ENCODE data around the gene RABL2A. TPM values are rescaled to one million over a fixed set of nuclear protein-coding genes. Genes with fewer than 3 reads are reported as not detected.
"Not testable (repeated sequence)": the region's sequence is repeated elsewhere in the genome, so short reads cannot be mapped to it uniquely, and the experiment has no call there.

RABL2A gene
- 10.7 and 13.8 TPM in 2 replicates for polyA plus RNA-seq (2011; rRNA removed)
- polyA minus RNA-seq (2011; rRNA and poly(A)+ RNA removed), result 10.1 and 10.2 TPM in 2 replicates

DNA sequence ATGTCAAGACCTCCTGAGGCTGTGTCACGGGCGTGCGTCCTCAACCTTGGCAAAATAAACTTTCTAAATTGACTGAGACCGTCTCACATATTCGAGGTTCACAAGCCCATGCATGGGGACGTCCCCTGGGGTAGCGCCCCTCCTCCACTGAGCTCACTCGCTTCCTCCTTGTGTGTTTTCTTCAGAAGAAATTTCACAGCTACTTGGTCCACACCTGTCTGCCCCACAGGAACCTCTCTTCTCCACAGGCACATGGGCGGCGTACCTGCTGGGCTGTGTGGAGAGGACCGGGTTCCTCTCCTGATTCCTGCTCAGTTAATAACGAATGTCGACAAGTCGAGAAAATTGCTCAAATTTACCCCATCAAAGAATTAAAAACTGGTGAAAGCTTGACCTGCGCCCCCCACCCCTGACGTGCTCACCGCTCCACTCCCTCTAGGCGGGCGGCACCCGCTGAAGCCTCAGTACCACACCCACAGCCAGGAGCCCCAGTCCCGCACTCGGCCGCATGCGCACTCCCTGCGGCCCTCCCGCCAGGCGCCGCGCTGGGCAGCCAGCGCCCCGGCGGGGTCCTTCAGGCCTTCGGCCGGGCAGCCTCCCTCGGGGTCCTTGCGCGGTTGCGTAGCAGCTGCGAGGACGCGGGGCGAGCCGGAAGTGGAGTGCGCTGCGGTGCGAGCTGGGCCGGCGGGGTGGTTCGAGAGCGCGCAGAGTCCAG is at the start of gene RABL2A:
Gene RABL2A, plus strand, starts transcription at position 651 of the 715 bp plus-strand sequence. CDS start 1,341 bp downstream, outside the sequence.
- CTCF ChIA-PET; DNase-seq (ENCODE audit: low read depth): not testable (repeated sequence)
- peak within 1 kb of the TSS; percentile 51 for H3K4me3 ChIP-seq (ENCODE audit: low read depth, low read length)

GRCh38 chr2:113578508-113578907 is 48.6 kb upstream of the RABL2A start:
- DNase-seq (ENCODE audit: low read depth); H3K36me3 ChIP-seq (ENCODE audit: control insufficient read depth, insufficient read depth, low read length); H3K4me3 ChIP-seq (ENCODE audit: low read depth, low read length); H3K27me3 ChIP-seq (ENCODE audit: control insufficient read depth, insufficient read depth, low read length); CTCF ChIA-PET; POLR2A ChIA-PET: not testable (repeated sequence)

More for the DNA sequence above, at the start of gene RABL2A:
- POLR2A ChIA-PET; H3K36me3 ChIP-seq (ENCODE audit: control insufficient read depth, insufficient read depth, low read length); H3K27me3 ChIP-seq (ENCODE audit: control insufficient read depth, insufficient read depth, low read length): not testable (repeated sequence)

GRCh38 chr2:113582473-113582872 is 44.6 kb upstream of the RABL2A start:
- POLR2A ChIA-PET; H3K4me3 ChIP-seq (ENCODE audit: low read depth, low read length); H3K27me3 ChIP-seq (ENCODE audit: control insufficient read depth, insufficient read depth, low read length); DNase-seq (ENCODE audit: low read depth); H3K36me3 ChIP-seq (ENCODE audit: control insufficient read depth, insufficient read depth, low read length); CTCF ChIA-PET: not testable (repeated sequence)

DNA sequence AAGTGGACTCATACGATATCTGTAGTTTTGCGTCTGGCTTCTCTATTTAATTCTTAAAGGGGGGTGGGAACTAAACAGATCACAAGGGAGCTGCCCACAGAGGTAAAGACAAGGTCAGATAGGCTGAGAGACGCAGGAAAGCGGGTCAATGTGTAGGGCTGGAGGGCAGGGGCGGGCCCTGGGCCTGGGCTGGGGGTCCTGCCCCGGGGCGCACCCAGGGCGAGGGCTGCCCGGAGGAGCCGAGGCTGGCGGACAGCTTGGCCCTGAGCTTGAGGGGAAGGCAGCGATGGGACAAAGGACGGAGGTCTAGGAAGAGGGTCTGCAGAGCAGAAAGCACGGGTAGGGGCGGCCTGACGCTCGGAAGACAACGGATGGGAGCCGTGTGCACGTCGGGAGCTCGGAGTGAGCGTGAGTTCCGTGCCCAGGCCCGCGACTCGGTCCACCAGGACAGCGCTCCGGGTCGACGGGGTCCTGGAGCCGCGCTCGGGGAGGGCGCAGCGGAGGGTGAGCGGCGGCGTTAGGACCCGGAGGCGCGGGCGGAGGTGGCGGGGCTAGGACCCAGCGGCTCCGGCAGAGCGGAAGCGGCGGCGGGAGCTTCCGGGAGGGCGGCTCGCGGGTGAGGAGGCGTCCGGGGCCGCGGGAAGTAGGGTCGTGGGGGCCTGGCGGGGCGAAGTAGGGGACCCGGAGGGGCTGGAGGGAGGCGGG is 43.4 kb upstream of the RABL2A start:
- DNase-seq (ENCODE audit: low read depth); CTCF ChIA-PET: not testable (repeated sequence)

DNA sequence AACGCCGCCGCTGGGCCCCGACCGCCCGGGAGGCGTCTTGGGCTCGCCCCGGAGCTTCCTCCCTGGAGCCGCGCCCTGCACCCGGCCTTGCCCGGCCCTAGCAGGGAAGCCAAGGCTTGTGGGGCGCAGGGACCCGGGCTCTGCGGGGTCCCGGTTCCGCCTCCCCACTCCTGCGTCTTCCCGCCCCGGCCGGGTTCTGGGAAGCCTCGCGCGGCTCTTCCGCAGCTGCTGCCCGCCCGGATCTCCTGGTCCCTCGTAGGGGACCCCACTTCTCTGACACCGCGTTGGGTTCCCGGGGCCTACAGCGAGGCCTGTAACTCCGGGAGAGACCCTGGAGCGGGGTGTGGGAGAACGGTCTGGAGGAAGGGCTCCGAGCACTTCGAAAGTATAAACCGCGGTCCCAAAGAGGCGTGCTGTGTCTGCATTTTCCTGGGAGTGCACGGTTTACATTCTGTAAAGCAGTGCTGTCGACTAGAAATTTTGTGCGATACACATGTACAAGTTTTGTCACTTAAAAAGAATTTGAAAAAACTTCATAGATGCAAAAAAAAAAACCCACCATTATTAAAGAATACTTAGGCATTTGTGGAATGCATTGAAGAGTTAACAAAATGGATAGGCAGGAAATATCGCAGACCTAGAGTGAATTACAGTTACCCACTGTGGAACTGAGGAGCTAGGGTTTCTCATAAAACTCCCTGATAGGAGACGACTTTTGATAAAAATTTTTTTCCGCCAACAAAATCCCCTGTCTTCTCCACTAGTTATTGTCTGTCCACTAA is 42.6 kb upstream of the RABL2A start:
- POLR2A ChIA-PET; DNase-seq (ENCODE audit: low read depth); H3K36me3 ChIP-seq (ENCODE audit: control insufficient read depth, insufficient read depth, low read length); H3K27me3 ChIP-seq (ENCODE audit: control insufficient read depth, insufficient read depth, low read length); CTCF ChIA-PET: not testable (repeated sequence)
- peak overlapping the region; percentile 48 for H3K4me3 ChIP-seq (ENCODE audit: low read depth, low read length)

More for the DNA sequence above, 43.4 kb upstream of the RABL2A start:
- H3K4me3 ChIP-seq (ENCODE audit: low read depth, low read length), result peak overlapping the region; percentile 65
- H3K27me3 ChIP-seq (ENCODE audit: control insufficient read depth, insufficient read depth, low read length); POLR2A ChIA-PET; H3K36me3 ChIP-seq (ENCODE audit: control insufficient read depth, insufficient read depth, low read length): not testable (repeated sequence)

GRCh38 chr2:113587201-113587600 is 39.9 kb upstream of the RABL2A start:
- H3K4me3 ChIP-seq (ENCODE audit: low read depth, low read length); H3K27me3 ChIP-seq (ENCODE audit: control insufficient read depth, insufficient read depth, low read length); H3K36me3 ChIP-seq (ENCODE audit: control insufficient read depth, insufficient read depth, low read length); CTCF ChIA-PET; POLR2A ChIA-PET; DNase-seq (ENCODE audit: low read depth): not testable (repeated sequence)
- TF ChIP-seq, protein P1, sequence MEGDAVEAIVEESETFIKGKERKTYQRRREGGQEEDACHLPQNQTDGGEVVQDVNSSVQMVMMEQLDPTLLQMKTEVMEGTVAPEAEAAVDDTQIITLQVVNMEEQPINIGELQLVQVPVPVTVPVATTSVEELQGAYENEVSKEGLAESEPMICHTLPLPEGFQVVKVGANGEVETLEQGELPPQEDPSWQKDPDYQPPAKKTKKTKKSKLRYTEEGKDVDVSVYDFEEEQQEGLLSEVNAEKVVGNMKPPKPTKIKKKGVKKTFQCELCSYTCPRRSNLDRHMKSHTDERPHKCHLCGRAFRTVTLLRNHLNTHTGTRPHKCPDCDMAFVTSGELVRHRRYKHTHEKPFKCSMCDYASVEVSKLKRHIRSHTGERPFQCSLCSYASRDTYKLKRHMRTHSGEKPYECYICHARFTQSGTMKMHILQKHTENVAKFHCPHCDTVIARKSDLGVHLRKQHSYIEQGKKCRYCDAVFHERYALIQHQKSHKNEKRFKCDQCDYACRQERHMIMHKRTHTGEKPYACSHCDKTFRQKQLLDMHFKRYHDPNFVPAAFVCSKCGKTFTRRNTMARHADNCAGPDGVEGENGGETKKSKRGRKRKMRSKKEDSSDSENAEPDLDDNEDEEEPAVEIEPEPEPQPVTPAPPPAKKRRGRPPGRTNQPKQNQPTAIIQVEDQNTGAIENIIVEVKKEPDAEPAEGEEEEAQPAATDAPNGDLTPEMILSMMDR (IDR thresholded peaks at IDR 0.05; ENCODE audit: insufficient read depth, low read depth, low read length), result peak; percentile 52

- POLR2A ChIA-PET; H3K4me3 ChIP-seq (ENCODE audit: low read depth, low read length); H3K27me3 ChIP-seq (ENCODE audit: control insufficient read depth, insufficient read depth, low read length); CTCF ChIA-PET; DNase-seq (ENCODE audit: low read depth); H3K36me3 ChIP-seq (ENCODE audit: control insufficient read depth, insufficient read depth, low read length): not testable (repeated sequence)
Measured at GRCh38 chr2:113589591-113589990, 37.5 kb upstream of the RABL2A start.

DNA sequence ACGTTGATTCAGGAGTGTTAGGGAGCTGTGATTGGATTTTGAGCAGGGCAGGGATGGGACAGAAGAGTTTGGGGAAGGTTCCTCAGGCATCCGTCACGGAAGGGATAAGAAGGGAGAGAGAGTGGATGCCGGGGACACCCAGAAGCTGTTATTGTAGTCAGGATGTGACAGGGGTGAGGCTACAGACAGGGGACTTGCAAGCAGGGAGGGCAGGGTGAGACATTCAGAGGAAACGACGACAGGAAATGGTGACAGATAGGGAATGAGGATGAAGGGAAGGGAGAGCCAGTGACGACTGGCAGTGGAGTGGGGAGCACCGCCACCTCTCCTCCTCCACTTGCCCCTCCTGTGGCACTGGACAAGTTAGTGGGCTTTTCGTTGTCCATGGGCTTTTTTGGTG is 35.1 kb upstream of the RABL2A start:
- CTCF ChIA-PET, result interaction anchor here (1.2 kb wide), 1 partner anchor 12 kb away, joined by 4 read pairs; no protein-coding TSS in a partner anchor
- POLR2A ChIA-PET; H3K4me3 ChIP-seq (ENCODE audit: low read depth, low read length); DNase-seq (ENCODE audit: low read depth); H3K36me3 ChIP-seq (ENCODE audit: control insufficient read depth, insufficient read depth, low read length); H3K27me3 ChIP-seq (ENCODE audit: control insufficient read depth, insufficient read depth, low read length): not testable (repeated sequence)

GRCh38 chr2:113593280-113593679 is 33.8 kb upstream of the RABL2A start:
- H3K4me3 ChIP-seq (ENCODE audit: low read depth, low read length); DNase-seq (ENCODE audit: low read depth); H3K36me3 ChIP-seq (ENCODE audit: control insufficient read depth, insufficient read depth, low read length); H3K27me3 ChIP-seq (ENCODE audit: control insufficient read depth, insufficient read depth, low read length); POLR2A ChIA-PET; CTCF ChIA-PET: not testable (repeated sequence)

DNA sequence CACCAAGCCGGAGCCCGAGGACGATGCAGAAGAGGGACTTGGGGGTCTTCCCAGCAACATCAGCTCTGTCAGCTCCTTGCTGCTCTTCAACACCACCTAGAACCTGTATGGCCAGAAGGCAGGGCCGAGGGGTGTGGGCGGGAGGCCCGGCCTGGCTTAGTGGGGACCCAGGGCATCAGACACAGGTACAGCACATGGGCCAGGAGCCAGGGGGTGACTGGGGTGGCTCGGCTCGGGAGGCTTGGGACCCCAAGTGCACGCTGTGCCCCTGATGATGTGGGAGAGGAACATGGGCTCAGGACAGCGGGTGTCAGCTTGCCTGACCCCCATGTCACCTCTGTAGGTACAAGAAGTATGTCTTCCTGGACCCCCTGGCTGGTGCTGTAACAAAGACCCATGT is 31.3 kb upstream of the RABL2A start:
- H3K4me3 ChIP-seq (ENCODE audit: low read depth, low read length); CTCF ChIA-PET; DNase-seq (ENCODE audit: low read depth); POLR2A ChIA-PET; H3K27me3 ChIP-seq (ENCODE audit: control insufficient read depth, insufficient read depth, low read length); H3K36me3 ChIP-seq (ENCODE audit: control insufficient read depth, insufficient read depth, low read length): not testable (repeated sequence)

- POLR2A ChIA-PET, result not testable (repeated sequence)
Measured at GRCh38 chr2:113597164-113597563, 29.9 kb upstream of the RABL2A start.

More at GRCh38 chr2:113597164-113597563, 29.9 kb upstream of the RABL2A start:
- DNase-seq (ENCODE audit: low read depth); H3K27me3 ChIP-seq (ENCODE audit: control insufficient read depth, insufficient read depth, low read length); H3K4me3 ChIP-seq (ENCODE audit: low read depth, low read length); CTCF ChIA-PET; H3K36me3 ChIP-seq (ENCODE audit: control insufficient read depth, insufficient read depth, low read length): not testable (repeated sequence)
